AG04449 (cell line): Measurements from ENCODE around the gene THADA.

ENCODE experiments used
- CTCF ChIA-PET: fragments of 350-600 bp; formaldehyde crosslinking; extraction: SDS; loops from one replicate; lab custom pipeline; 2021; ENCODE audit warnings: antibody characterized with exemption; lab: Yijun Ruan, JAX
- POLR2A ChIA-PET: fragments of 400-600, 350-600 bp; formaldehyde crosslinking; extraction: SDS; loops from one replicate; lab custom pipeline; 2020; ENCODE audit warnings: antibody characterized with exemption, inconsistent platforms; lab: Yijun Ruan, JAX
- DNase-seq: peaks from one replicate; pipeline ENCODE4 v3.0.0-alpha.2; 2010; ENCODE audit warnings: low read depth, low spot score
- H3K4me3 ChIP-seq: 2 replicates; pipeline ENCODE4 v1.5.1; 2011; ENCODE audit warnings: low read depth, mild to moderate bottlenecking, control low read depth, low read length
- CTCF ChIP-seq: IDR thresholded peaks from one replicate; pipeline ENCODE4 v1.5.1; 2011; ENCODE audit warnings: mild to moderate bottlenecking, moderate library complexity, low read length, control low read depth, inconsistent platforms; ENCODE audit not compliant: insufficient read depth; ENCODE audit errors: missing control alignments

THADA gene

GRCh38 chr2:43475137-43475846 is 120.5 kb downstream of the THADA start:
- no peak for TF ChIP-seq CTCF
- H3K4me3 ChIP-seq = no peak overlapping the region
- ChIA-PET CTCF (interaction anchor here (1.1 to 7.6 kb wide), 4 partner anchors 10 to 647 kb away, joined by 3 to 55 read pairs (median 22); partner anchors contain the start of gene ZFP36L2), POLR2A (interaction anchor here (1.2 kb wide), 1 partner anchor 249 kb away, joined by 3 read pairs; the partner anchor contains the start of gene ZFP36L2)
- no peak for DNase-seq

GRCh38 chr2:43474273-43474672 is 121.6 kb downstream of the THADA start:
- DNase-seq = no peak
- POLR2A ChIA-PET = no interaction called here
- TF ChIP-seq CTCF = no peak
- CTCF ChIA-PET = interaction anchor here (1.4 to 4.6 kb wide), 4 partner anchors 11 to 527 kb away, joined by 3 to 40 read pairs (median 6); no protein-coding TSS in a partner anchor
- no peak overlapping the region for H3K4me3 ChIP-seq

- POLR2A ChIA-PET = no interaction called here
- DNase-seq = no peak
- CTCF ChIA-PET = interaction anchor here (0.9 to 4.6 kb wide), 5 partner anchors 11 to 646 kb away, joined by 3 to 40 read pairs (median 6); partner anchors contain the start of gene ZFP36L2
- no peak overlapping the region for H3K4me3 ChIP-seq
- no peak for TF ChIP-seq CTCF
Observed at GRCh38 chr2:43473767-43474166, 122.1 kb downstream of the THADA start.

- ChIA-PET CTCF (interaction anchor here (0.9 to 4.6 kb wide), 6 partner anchors 13 to 645 kb away, joined by 3 to 40 read pairs (median 5); partner anchors contain the start of gene ZFP36L2), POLR2A (no interaction called here)
- DNase-seq = no peak
- TF ChIP-seq CTCF = no peak
- no peak overlapping the region for H3K4me3 ChIP-seq
Observed at GRCh38 chr2:43472527-43473194, 123.2 kb downstream of the THADA start.

GRCh38 chr2:43469713-43470112 is 126.1 kb downstream of the THADA start:
- CTCF ChIA-PET = interaction anchor here (1.5 to 2.0 kb wide), 2 partner anchors 15 to 522 kb away, joined by 4 to 5 read pairs; no protein-coding TSS in a partner anchor
- H3K4me3 ChIP-seq = no peak overlapping the region
- POLR2A ChIA-PET = no interaction called here
- no peak for DNase-seq
- no peak for TF ChIP-seq CTCF

GRCh38 chr2:43469094-43469493 is 126.7 kb downstream of the THADA start:
- TF ChIP-seq CTCF = no peak
- CTCF ChIA-PET = interaction anchor here (1.2 to 2.0 kb wide), 4 partner anchors 12 to 522 kb away, joined by 3 to 11 read pairs (median 4); no protein-coding TSS in a partner anchor

More at GRCh38 chr2:43469094-43469493, 126.7 kb downstream of the THADA start:
- DNase-seq = no peak
- POLR2A ChIA-PET = no interaction called here
- no peak overlapping the region for H3K4me3 ChIP-seq
